Activated CD8-positive, alpha-beta memory T cell treated with anti-CD3 and anti-CD28 coated beads, Interleukin-2, amount 50 U/mL, for 4 hours (primary cell): ENCODE results near the gene ARMC5.

Experiments used
- DNase-seq: peaks from one replicate; pipeline ENCODE4 v3.0.0-alpha.2; 2020

The ARMC5 gene

DNA sequence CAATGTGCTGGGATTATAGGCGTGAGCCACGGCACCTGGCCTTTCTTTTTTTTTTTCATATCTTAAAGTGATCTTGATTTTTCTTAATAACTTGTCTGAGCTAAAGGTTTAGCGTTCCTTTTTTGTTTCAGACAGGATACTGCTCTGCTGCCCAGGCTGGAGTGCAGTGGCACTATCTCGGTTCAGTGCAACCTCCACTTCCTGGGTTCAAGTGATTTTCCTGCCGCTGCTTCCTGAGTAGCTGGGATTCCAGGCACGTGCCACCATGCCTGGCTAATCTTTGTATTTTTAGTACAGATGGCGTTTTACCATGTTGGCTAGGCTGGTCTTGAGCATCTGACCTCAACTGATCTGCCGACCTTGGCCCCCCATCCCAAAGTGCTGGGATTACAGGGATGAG lies 44.9 kb downstream of the ARMC5 start:
- no peak for DNase-seq

DNA sequence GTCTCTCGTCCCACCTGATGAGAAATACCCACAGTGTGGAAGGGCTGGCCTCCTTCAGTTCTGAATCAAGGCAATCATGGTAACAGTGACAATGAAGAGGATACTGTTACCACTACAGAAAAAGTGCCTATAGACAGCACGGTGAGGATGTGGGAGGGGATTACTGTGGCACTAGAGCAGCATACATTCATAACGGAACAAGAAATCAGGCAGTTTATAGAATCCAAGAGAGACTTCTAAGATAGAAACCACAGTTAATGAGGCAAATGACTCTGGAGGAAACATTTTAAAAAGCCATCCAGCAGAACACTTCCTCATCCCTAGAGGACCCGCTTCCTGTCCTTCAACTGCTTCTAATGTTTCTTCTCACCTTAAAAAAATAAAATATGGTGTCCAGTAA lies 46.2 kb downstream of the ARMC5 start:
- no peak for DNase-seq

GRCh38 chr16:31507617-31507928 lies 48.3 kb downstream of the ARMC5 start:
- no peak for DNase-seq

- DNase-seq = peak; percentile 84
Observed at GRCh38 chr16:31507929-31508705, 48.8 kb downstream of the ARMC5 start, which contains the start of gene RUSF1. RUSF1 (minus strand) TSS chr16:31508391; CDS start chr16:31508373, 18 bp downstream.

DNA sequence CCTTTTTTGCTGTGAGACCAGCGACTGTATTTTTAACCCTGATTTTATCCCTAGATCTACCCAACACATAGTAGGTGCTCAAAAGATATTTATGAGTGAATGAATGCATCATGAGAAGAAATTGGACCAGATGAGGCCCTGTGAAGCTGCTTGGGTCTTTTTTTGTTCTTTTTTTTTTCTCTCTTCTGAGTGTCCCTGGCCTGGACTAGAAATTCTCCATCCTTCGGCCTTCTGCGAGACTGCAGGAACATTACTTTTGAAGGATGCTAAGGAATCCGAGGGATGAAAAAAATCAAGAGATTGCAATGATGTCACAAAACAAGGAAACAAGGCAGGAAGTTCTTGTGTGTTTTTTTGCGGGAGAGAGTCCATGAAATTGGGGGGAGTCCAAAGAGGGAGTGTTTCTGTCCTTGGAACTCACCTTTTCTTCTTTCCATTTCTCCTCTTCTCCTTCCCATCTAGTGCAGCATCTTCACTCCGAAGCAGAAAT lies 49.5 kb downstream of the ARMC5 start:
- no peak for DNase-seq

GRCh38 chr16:31513126-31513525 lies 53.8 kb downstream of the ARMC5 start:
- no peak for DNase-seq

DNA sequence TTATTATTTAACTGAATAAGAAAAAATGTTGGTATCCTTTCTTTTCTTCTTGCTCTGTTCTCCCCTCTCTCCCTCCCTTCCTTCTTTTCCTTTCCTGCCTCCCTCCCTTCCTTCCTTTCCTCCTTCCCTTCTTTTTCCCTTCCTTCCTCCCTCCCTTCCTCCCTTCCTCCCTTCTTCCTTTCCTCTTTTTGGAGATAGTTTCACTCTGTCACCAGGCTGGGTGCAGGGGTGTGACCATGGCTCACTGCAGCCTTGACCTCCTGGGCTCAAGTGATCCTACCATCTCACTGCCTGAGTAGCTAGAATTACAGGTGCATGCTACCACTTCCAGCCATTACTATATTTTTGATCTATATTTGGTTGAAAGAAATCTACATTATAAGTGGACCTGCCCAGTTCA lies 54.6 kb downstream of the ARMC5 start:
- no peak for DNase-seq
